BE2C (cell line): ENCODE data around the gene AMFR.

Experiments
- DNase-seq: peaks from one replicate; pipeline ENCODE4 v3.0.0-alpha.2; 2020
- H3K27me3 ChIP-seq: fragments of 250-450 bp; sonication (Bioruptor Pico); 2 replicates; pipeline ENCODE4 v1.5.1; 2020; ENCODE audit warnings: mild to moderate bottlenecking
- H3K36me3 ChIP-seq: fragments of 250-450 bp; sonication (Bioruptor Pico); 2 replicates; pipeline ENCODE4 v1.5.1; 2020; ENCODE audit warnings: mild to moderate bottlenecking
- H3K4me1 ChIP-seq: fragments of 250-450 bp; sonication (Bioruptor Pico); 2 replicates; pipeline ENCODE4 v1.5.1; 2020
- H3K4me3 ChIP-seq: 2 replicates; pipeline ENCODE4 v1.5.1; 2011; ENCODE audit warnings: low read depth, low read length
- H3K9me3 ChIP-seq: fragments of 250-450 bp; sonication (Bioruptor Pico); 2 replicates; pipeline ENCODE4 v1.5.1; 2020
- TF ChIP-seq, protein P1 (sequence below): IDR thresholded peaks from 2 replicates; pipeline ENCODE4 v1.5.1; 2012; ENCODE audit warnings: mild to moderate bottlenecking, low read depth, low read length

The AMFR gene

DNA sequence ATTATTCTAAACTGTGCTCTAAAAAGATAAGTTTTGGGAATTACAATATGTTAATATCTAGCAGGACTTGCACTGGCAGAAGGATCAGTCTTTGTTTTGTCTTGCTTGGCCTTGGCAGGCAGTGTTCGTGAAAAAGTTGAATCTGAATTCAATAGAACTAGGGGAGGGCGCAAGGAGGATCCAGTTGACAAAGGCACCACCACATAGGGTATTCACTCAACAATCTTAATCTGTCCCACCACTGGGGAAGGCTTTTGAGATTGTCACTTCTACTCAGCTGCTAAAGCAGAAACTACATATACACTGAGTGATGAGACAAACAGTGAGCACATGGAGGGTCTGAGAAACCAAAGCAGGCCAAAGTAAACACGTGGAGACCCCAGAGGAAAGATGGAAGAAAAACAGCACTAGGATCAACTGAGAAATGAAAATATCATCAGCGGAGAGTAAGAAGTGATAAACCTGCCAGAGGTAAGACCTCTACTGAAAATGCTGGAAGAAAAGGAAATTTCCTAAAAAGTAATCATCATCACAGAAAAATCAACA, 2.4 kb downstream of the AMFR start:
- Histone ChIP-seq H3K4me1 (peaks cover 7% of the 10 kb centered on the region), H3K9me3 (no peaks in the 10 kb centered on the region), H3K36me3 (peaks cover 3% of the 10 kb centered on the region; the same call in 1 of the 2 replicates), H3K4me3 (no peak overlapping the region), H3K27me3 (no peaks in the 10 kb centered on the region)
- no peak for DNase-seq
- TF ChIP-seq, protein P1, sequence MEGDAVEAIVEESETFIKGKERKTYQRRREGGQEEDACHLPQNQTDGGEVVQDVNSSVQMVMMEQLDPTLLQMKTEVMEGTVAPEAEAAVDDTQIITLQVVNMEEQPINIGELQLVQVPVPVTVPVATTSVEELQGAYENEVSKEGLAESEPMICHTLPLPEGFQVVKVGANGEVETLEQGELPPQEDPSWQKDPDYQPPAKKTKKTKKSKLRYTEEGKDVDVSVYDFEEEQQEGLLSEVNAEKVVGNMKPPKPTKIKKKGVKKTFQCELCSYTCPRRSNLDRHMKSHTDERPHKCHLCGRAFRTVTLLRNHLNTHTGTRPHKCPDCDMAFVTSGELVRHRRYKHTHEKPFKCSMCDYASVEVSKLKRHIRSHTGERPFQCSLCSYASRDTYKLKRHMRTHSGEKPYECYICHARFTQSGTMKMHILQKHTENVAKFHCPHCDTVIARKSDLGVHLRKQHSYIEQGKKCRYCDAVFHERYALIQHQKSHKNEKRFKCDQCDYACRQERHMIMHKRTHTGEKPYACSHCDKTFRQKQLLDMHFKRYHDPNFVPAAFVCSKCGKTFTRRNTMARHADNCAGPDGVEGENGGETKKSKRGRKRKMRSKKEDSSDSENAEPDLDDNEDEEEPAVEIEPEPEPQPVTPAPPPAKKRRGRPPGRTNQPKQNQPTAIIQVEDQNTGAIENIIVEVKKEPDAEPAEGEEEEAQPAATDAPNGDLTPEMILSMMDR, result no peak

GRCh38 chr16:56421976-56422669, 3.2 kb downstream of the AMFR start:
- H3K9me3 ChIP-seq, result no peaks in the 10 kb centered on the region
- no peak overlapping the region for H3K4me3 ChIP-seq
- H3K27me3 ChIP-seq, result no peaks in the 10 kb centered on the region
- H3K4me1 ChIP-seq, result peaks cover 7% of the 10 kb centered on the region
- TF ChIP-seq, protein P1, result no peak
- peaks cover 3% of the 10 kb centered on the region; the same call in 1 of the 2 replicates for H3K36me3 ChIP-seq
- no peak for DNase-seq

DNA sequence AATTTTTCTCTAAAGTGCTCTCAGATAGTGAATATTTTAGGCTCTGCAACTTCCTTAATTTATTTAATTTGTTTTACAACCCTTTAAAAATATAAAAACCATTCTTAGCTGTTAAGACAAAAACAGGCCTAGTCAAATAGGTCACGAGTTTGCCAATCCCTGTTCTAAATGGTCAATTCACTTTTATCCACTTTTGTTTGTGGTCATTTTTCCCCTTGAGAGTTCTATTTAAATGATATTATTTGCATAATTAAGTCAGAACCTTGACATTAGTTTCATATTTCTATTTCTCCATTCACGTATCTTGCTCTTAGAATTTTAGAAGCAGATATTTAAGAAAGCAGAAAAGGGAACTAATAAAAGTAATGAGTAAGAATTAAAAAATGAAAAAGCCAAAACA, 4.0 kb downstream of the AMFR start:
- Histone ChIP-seq H3K27me3 (no peaks in the 10 kb centered on the region), H3K4me1 (peaks cover 7% of the 10 kb centered on the region), H3K9me3 (no peaks in the 10 kb centered on the region), H3K4me3 (no peak overlapping the region), H3K36me3 (peaks cover 3% of the 10 kb centered on the region; the same call in 1 of the 2 replicates)
- no peak for DNase-seq
- TF ChIP-seq, protein P1, result no peak

DNA sequence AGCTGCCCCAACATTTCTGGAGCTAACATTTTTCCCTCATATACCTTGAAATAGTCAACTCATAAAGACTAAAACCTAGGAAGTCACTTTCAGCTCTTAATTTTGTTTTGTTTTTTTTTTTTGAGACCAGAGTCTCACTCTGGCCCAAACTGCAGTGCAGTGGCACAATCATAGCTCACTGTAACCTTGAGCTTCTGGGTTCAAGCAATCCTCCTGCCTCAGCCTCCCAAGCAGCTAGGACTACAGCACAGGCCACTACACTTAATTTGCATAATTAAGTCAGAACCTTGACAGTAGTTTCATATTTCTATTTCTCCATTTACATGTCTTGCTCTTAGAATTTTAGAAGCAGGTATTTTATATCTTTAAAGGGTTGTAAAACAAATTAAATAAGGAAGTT, 4.7 kb downstream of the AMFR start:
- Histone ChIP-seq H3K4me1 (peaks cover 3% of the 10 kb centered on the region), H3K9me3 (no peaks in the 10 kb centered on the region), H3K36me3 (peaks cover 3% of the 10 kb centered on the region; the same call in 1 of the 2 replicates), H3K27me3 (no peaks in the 10 kb centered on the region), H3K4me3 (no peak overlapping the region)
- no peak for DNase-seq
- TF ChIP-seq, protein P1, result no peak

- TF ChIP-seq, protein P1, result no peak
- Histone ChIP-seq H3K9me3 (no peaks in the 10 kb centered on the region), H3K27me3 (no peaks in the 10 kb centered on the region), H3K4me3 (no peak overlapping the region), H3K36me3 (peaks cover under 1% of the 10 kb centered on the region; the same call in 1 of the 2 replicates), H3K4me1 (peaks cover 7% of the 10 kb centered on the region)
- no peak for DNase-seq
Observed at GRCh38 chr16:56419740-56420548, 5.4 kb downstream of the AMFR start.
